ENCODE data around the gene PSAT1. TPM values are rescaled to one million over a fixed set of nuclear protein-coding genes. Genes with fewer than 3 reads are reported as not detected.
"Not testable (repeated sequence)": the region's sequence is repeated elsewhere in the genome, so short reads cannot be mapped to it uniquely, and the experiment has no call there.

Gene PSAT1
- total RNA-seq = 47.0 and 48.0 TPM in 2 replicates
- 286 TPM for polyA plus RNA-seq (2012)

- DNase-seq (ENCODE audit: low read depth) = peak; percentile 94
Measured at GRCh38 chr9:78296893-78297671, at the start of gene PSAT1. TSS of gene PSAT1 (plus strand) at chr9:78297125. CDS start at chr9:78297211, 86 bp downstream.

- DNase-seq (ENCODE audit: low read depth) = no peak
Measured at GRCh38 chr9:78248635-78249034, 48.3 kb upstream of the PSAT1 start.

- no peak for DNase-seq (ENCODE audit: low read depth)
Measured at GRCh38 chr9:78249542-78249941, 47.4 kb upstream of the PSAT1 start.

GRCh38 chr9:78252616-78253015 lies 44.3 kb upstream of the PSAT1 start:
- no peak for DNase-seq (ENCODE audit: low read depth)

GRCh38 chr9:78253285-78253684 lies 43.6 kb upstream of the PSAT1 start:
- no peak for DNase-seq (ENCODE audit: low read depth)

GRCh38 chr9:78261403-78262001 lies 35.4 kb upstream of the PSAT1 start:
- DNase-seq (ENCODE audit: low read depth) = peak; percentile 58

GRCh38 chr9:78262655-78263054 lies 34.3 kb upstream of the PSAT1 start:
- no peak for DNase-seq (ENCODE audit: low read depth)

- no peak for DNase-seq (ENCODE audit: low read depth)
Measured at GRCh38 chr9:78267889-78268288, 29.0 kb upstream of the PSAT1 start.

GRCh38 chr9:78269784-78270183 lies 27.1 kb upstream of the PSAT1 start:
- no peak for DNase-seq (ENCODE audit: low read depth)

GRCh38 chr9:78272307-78272706 lies 24.6 kb upstream of the PSAT1 start:
- DNase-seq (ENCODE audit: low read depth) = no peak

- DNase-seq (ENCODE audit: low read depth) = no peak
Measured at GRCh38 chr9:78273761-78274160, 23.2 kb upstream of the PSAT1 start.

GRCh38 chr9:78278177-78278777 lies 18.6 kb upstream of the PSAT1 start:
- peak; percentile 54 for DNase-seq (ENCODE audit: low read depth)

- no peak for DNase-seq (ENCODE audit: low read depth)
Measured at GRCh38 chr9:78278801-78279200, 18.1 kb upstream of the PSAT1 start.

- DNase-seq (ENCODE audit: low read depth) = peak; percentile 98
Measured at GRCh38 chr9:78280982-78281668, 15.8 kb upstream of the PSAT1 start.

- not testable (repeated sequence) for DNase-seq (ENCODE audit: low read depth)
Measured at GRCh38 chr9:78284181-78284580, 12.7 kb upstream of the PSAT1 start.

GRCh38 chr9:78286125-78286524 lies 10.8 kb upstream of the PSAT1 start:
- DNase-seq (ENCODE audit: low read depth) = no peak

- DNase-seq (ENCODE audit: low read depth) = no peak
Measured at GRCh38 chr9:78286946-78287388, 10.0 kb upstream of the PSAT1 start.

GRCh38 chr9:78288214-78288892 lies 8.6 kb upstream of the PSAT1 start:
- no peak for DNase-seq (ENCODE audit: low read depth)

GRCh38 chr9:78289474-78289873 lies 7.5 kb upstream of the PSAT1 start:
- no peak for DNase-seq (ENCODE audit: low read depth)

- DNase-seq (ENCODE audit: low read depth) = peak; percentile 50
Measured at GRCh38 chr9:78291240-78291925, 5.5 kb upstream of the PSAT1 start.

GRCh38 chr9:78292026-78292425 lies 4.9 kb upstream of the PSAT1 start:
- DNase-seq (ENCODE audit: low read depth) = peak; percentile 65
